ENCODE measurements around the gene MEI1. TPM values are rescaled to one million over a fixed set of nuclear protein-coding genes. Genes with fewer than 3 reads are reported as not detected.

MEI1 gene
- total RNA-seq, 1 experiment from 2014 or later, result 4.9 TPM

- DNase-seq, result no peak
- Histone ChIP-seq H3K36me3 (ENCODE audit: insufficient read depth, low read length) (no peaks in the 10 kb centered on the region), H3K4me1 (ENCODE audit: low read length) (peaks cover under 1% of the 10 kb centered on the region; the same call in 1 of the 2 replicates), H4K20me1 (ENCODE audit: insufficient read depth, low read depth, low read length) (no peaks in the 10 kb centered on the region), H3K9me2 (replicated peaks; ENCODE audit: insufficient read depth, low read length) (no peaks in the 10 kb centered on the region), H3K9ac (ENCODE audit: low read length) (no peak overlapping the region), H2AFZ (ENCODE audit: low read length) (no peak overlapping the region), H3K27ac (ENCODE audit: low read length) (no peak overlapping the region), H3K27me3 (ENCODE audit: low read length) (no peaks in the 10 kb centered on the region), H3K9me3 (ENCODE audit: low read length) (no peaks in the 10 kb centered on the region), H3K4me3 (ENCODE audit: low read length) (no peak overlapping the region), H3K79me2 (ENCODE audit: low read length) (no peaks in the 10 kb centered on the region), H3K4me2 (ENCODE audit: low read depth, low read length, poor library complexity, severe bottlenecking) (no peak overlapping the region)
These were observed 94.6 kb downstream of the MEI1 start for GRCh38 chr22:41793871-41794270.

GRCh38 chr22:41798736-41799135, 99.4 kb downstream of the MEI1 start:
- H3K4me1 ChIP-seq (ENCODE audit: low read length), result peaks cover 26% of the 10 kb centered on the region
- 0 out of 2 replicates have a peak, but pooled peaks cover 4% of the 10 kb centered on the region for H3K36me3 ChIP-seq (ENCODE audit: insufficient read depth, low read length)
- DNase-seq, result no peak
- H2AFZ ChIP-seq (ENCODE audit: low read length), result no peak overlapping the region
- H3K4me3 ChIP-seq (ENCODE audit: low read length), result no peak overlapping the region; the same call in 1 of the 2 replicates
- H3K79me2 ChIP-seq (ENCODE audit: low read length), result peaks cover 27% of the 10 kb centered on the region
- H3K9me2 ChIP-seq (replicated peaks; ENCODE audit: insufficient read depth, low read length), result no peaks in the 10 kb centered on the region
- H3K27me3 ChIP-seq (ENCODE audit: low read length), result no peaks in the 10 kb centered on the region
- no peak overlapping the region for H3K27ac ChIP-seq (ENCODE audit: low read length)
- H4K20me1 ChIP-seq (ENCODE audit: insufficient read depth, low read depth, low read length), result no peaks in the 10 kb centered on the region
- H3K4me2 ChIP-seq (ENCODE audit: low read depth, low read length, poor library complexity, severe bottlenecking), result peak overlapping the region; percentile 82
- peak overlapping the region; percentile 81; the same call in 1 of the 2 replicates for H3K9ac ChIP-seq (ENCODE audit: low read length)
- H3K9me3 ChIP-seq (ENCODE audit: low read length), result no peaks in the 10 kb centered on the region

- Histone ChIP-seq H3K27ac (ENCODE audit: low read length) (peak overlapping the region; percentile 58), H2AFZ (ENCODE audit: low read length) (peak overlapping the region; percentile 73)
- DNase-seq, result no peak
These were observed 100.4 kb downstream of the MEI1 start for GRCh38 chr22:41799486-41800347.

GRCh38 chr22:41800348-41801146, 101.2 kb downstream of the MEI1 start, which contains the start of gene CCDC134:
TSS of gene CCDC134 (plus strand) at chr22:41800679. CDS start at chr22:41808891, 8,212 bp downstream.
- H3K27me3 ChIP-seq (ENCODE audit: low read length), result no peaks in the 10 kb centered on the region
- peak within 1 kb of the TSS; percentile 82 for H3K4me2 ChIP-seq (ENCODE audit: low read depth, low read length, poor library complexity, severe bottlenecking)
- peak within 1 kb of the TSS; percentile 81 for H3K9ac ChIP-seq (ENCODE audit: low read length)
- 0 out of 2 replicates have a peak, but pooled peaks cover 4% of the 10 kb centered on the region for H3K36me3 ChIP-seq (ENCODE audit: insufficient read depth, low read length)
- peak within 1 kb of the TSS; percentile 69 for H3K27ac ChIP-seq (ENCODE audit: low read length)
- peak; percentile 96 for DNase-seq
- H3K9me2 ChIP-seq (replicated peaks; ENCODE audit: insufficient read depth, low read length), result no peaks in the 10 kb centered on the region
- peaks cover 30% of the 10 kb centered on the region for H3K4me1 ChIP-seq (ENCODE audit: low read length)
- peak within 1 kb of the TSS; percentile 97 for H3K4me3 ChIP-seq (ENCODE audit: low read length)
- no peaks in the 10 kb centered on the region for H3K9me3 ChIP-seq (ENCODE audit: low read length)
- H4K20me1 ChIP-seq (ENCODE audit: insufficient read depth, low read depth, low read length), result no peaks in the 10 kb centered on the region
- peaks cover 44% of the 10 kb centered on the region for H3K79me2 ChIP-seq (ENCODE audit: low read length)
- peak within 1 kb of the TSS; percentile 73 for H2AFZ ChIP-seq (ENCODE audit: low read length)

More at GRCh38 chr22:41799486-41800347, 100.4 kb downstream of the MEI1 start:
- H3K9ac ChIP-seq (ENCODE audit: low read length), result peak overlapping the region; percentile 81
- no peaks in the 10 kb centered on the region for H3K9me3 ChIP-seq (ENCODE audit: low read length)
- H3K4me2 ChIP-seq (ENCODE audit: low read depth, low read length, poor library complexity, severe bottlenecking), result peak overlapping the region; percentile 82
- peak overlapping the region; percentile 97 for H3K4me3 ChIP-seq (ENCODE audit: low read length)
- no peaks in the 10 kb centered on the region for H3K27me3 ChIP-seq (ENCODE audit: low read length)
- H3K36me3 ChIP-seq (ENCODE audit: insufficient read depth, low read length), result 0 out of 2 replicates have a peak, but pooled peaks cover 4% of the 10 kb centered on the region
- H3K4me1 ChIP-seq (ENCODE audit: low read length), result peaks cover 30% of the 10 kb centered on the region
- peaks cover 37% of the 10 kb centered on the region for H3K79me2 ChIP-seq (ENCODE audit: low read length)
- H3K9me2 ChIP-seq (replicated peaks; ENCODE audit: insufficient read depth, low read length), result no peaks in the 10 kb centered on the region
- no peaks in the 10 kb centered on the region for H4K20me1 ChIP-seq (ENCODE audit: insufficient read depth, low read depth, low read length)

GRCh38 chr22:41801147-41801819, 102.0 kb downstream of the MEI1 start:
- Histone ChIP-seq H3K4me2 (ENCODE audit: low read depth, low read length, poor library complexity, severe bottlenecking) (peak overlapping the region; percentile 82), H3K4me3 (ENCODE audit: low read length) (peak overlapping the region; percentile 97), H3K9me2 (replicated peaks; ENCODE audit: insufficient read depth, low read length) (no peaks in the 10 kb centered on the region), H3K27ac (ENCODE audit: low read length) (peak overlapping the region; percentile 69), H3K9ac (ENCODE audit: low read length) (peak overlapping the region; percentile 81), H2AFZ (ENCODE audit: low read length) (peak overlapping the region; percentile 73; the same call in 1 of the 2 replicates), H3K36me3 (ENCODE audit: insufficient read depth, low read length) (0 out of 2 replicates have a peak, but pooled peaks cover 4% of the 10 kb centered on the region), H3K27me3 (ENCODE audit: low read length) (no peaks in the 10 kb centered on the region), H4K20me1 (ENCODE audit: insufficient read depth, low read depth, low read length) (no peaks in the 10 kb centered on the region), H3K79me2 (ENCODE audit: low read length) (peaks cover 50% of the 10 kb centered on the region), H3K9me3 (ENCODE audit: low read length) (no peaks in the 10 kb centered on the region), H3K4me1 (ENCODE audit: low read length) (peaks cover 30% of the 10 kb centered on the region)
- no peak for DNase-seq

- no peak for DNase-seq
- no peaks in the 10 kb centered on the region for H3K9me2 ChIP-seq (replicated peaks; ENCODE audit: insufficient read depth, low read length)
- peak overlapping the region; percentile 81 for H3K9ac ChIP-seq (ENCODE audit: low read length)
- H4K20me1 ChIP-seq (ENCODE audit: insufficient read depth, low read depth, low read length), result no peaks in the 10 kb centered on the region
- peak overlapping the region; percentile 82 for H3K4me2 ChIP-seq (ENCODE audit: low read depth, low read length, poor library complexity, severe bottlenecking)
- no peaks in the 10 kb centered on the region for H3K9me3 ChIP-seq (ENCODE audit: low read length)
- no peak overlapping the region for H2AFZ ChIP-seq (ENCODE audit: low read length)
- H3K79me2 ChIP-seq (ENCODE audit: low read length), result peaks cover 56% of the 10 kb centered on the region
- H3K4me1 ChIP-seq (ENCODE audit: low read length), result peaks cover 30% of the 10 kb centered on the region
- H3K27me3 ChIP-seq (ENCODE audit: low read length), result no peaks in the 10 kb centered on the region
- H3K27ac ChIP-seq (ENCODE audit: low read length), result no peak overlapping the region
- 0 out of 2 replicates have a peak, but pooled peaks cover 4% of the 10 kb centered on the region for H3K36me3 ChIP-seq (ENCODE audit: insufficient read depth, low read length)
- H3K4me3 ChIP-seq (ENCODE audit: low read length), result peak overlapping the region; percentile 97
These were observed 102.6 kb downstream of the MEI1 start for GRCh38 chr22:41801886-41802285.

- no peak overlapping the region for H3K4me3 ChIP-seq (ENCODE audit: low read length)
- H3K9ac ChIP-seq (ENCODE audit: low read length), result no peak overlapping the region
- H3K27ac ChIP-seq (ENCODE audit: low read length), result peak overlapping the region; percentile 34; the same call in 1 of the 2 replicates
- H2AFZ ChIP-seq (ENCODE audit: low read length), result no peak overlapping the region
- DNase-seq, result no peak
- peaks cover 65% of the 10 kb centered on the region for H3K79me2 ChIP-seq (ENCODE audit: low read length)
- H3K4me1 ChIP-seq (ENCODE audit: low read length), result peaks cover 16% of the 10 kb centered on the region
- no peaks in the 10 kb centered on the region for H3K9me2 ChIP-seq (replicated peaks; ENCODE audit: insufficient read depth, low read length)
- H4K20me1 ChIP-seq (ENCODE audit: insufficient read depth, low read depth, low read length), result no peaks in the 10 kb centered on the region
- no peak overlapping the region for H3K4me2 ChIP-seq (ENCODE audit: low read depth, low read length, poor library complexity, severe bottlenecking)
- no peaks in the 10 kb centered on the region for H3K27me3 ChIP-seq (ENCODE audit: low read length)
- H3K36me3 ChIP-seq (ENCODE audit: insufficient read depth, low read length), result 0 out of 2 replicates have a peak, but pooled peaks cover 4% of the 10 kb centered on the region
- no peaks in the 10 kb centered on the region for H3K9me3 ChIP-seq (ENCODE audit: low read length)
These were observed 106.3 kb downstream of the MEI1 start for GRCh38 chr22:41805639-41806038.
